SK-N-SH (cell line): ENCODE measurements around the gene CLIC3.

Experiments
- EZH2phosphoT487 ChIP-seq: fragments of 200-600 bp; sonication (generic); IDR thresholded peaks from 2 replicates; pipeline ENCODE4 v1.6.1; 2017; ENCODE audit warnings: low read depth, mixed run types, mild to moderate bottlenecking, antibody characterized with exemption, moderate library complexity, borderline replicate concordance
- FOXJ3 ChIP-seq: sonication (generic); formaldehyde crosslinking; IDR thresholded peaks from 2 replicates; pipeline ENCODE4 v1.5.1; 2020; ENCODE audit warnings: mild to moderate bottlenecking, missing genetic modification reagents
- FOXM1 ChIP-seq: IDR thresholded peaks from 2 replicates; pipeline ENCODE4 v1.4.0; 2012; ENCODE audit warnings: low read depth, mild to moderate bottlenecking
- MXI1 ChIP-seq: IDR thresholded peaks from 2 replicates; pipeline ENCODE4 v1.6.1; 2012; ENCODE audit warnings: mild to moderate bottlenecking, low read depth, low read length, improper control_type of control experiment
- POLR2AphosphoS5 ChIP-seq: IDR thresholded peaks from 2 replicates; pipeline ENCODE4 v1.6.1; 2012; ENCODE audit warnings: low read depth, low read length
- TF ChIP-seq, protein P1 (sequence below): fragments of 150-350 bp; IDR thresholded peaks from 2 replicates; pipeline ENCODE4 v1.6.1; 2017; ENCODE audit warnings: antibody characterized with exemption, low read length, low read depth, borderline replicate concordance
- TF ChIP-seq, protein P2 (sequence below): fragments of 200-600 bp; sonication (generic); IDR thresholded peaks from 2 replicates; pipeline ENCODE4 v1.6.1; 2017; ENCODE audit warnings: antibody characterized with exemption, mild to moderate bottlenecking, moderate library complexity
- TF ChIP-seq, protein P3 (sequence below): IDR thresholded peaks from 2 replicates; pipeline ENCODE4 v1.4.0; 2012; ENCODE audit warnings: low read depth, borderline replicate concordance
- TF ChIP-seq, protein P4 (sequence below): IDR thresholded peaks from 2 replicates; pipeline ENCODE4 v1.6.1; 2012; ENCODE audit warnings: mild to moderate bottlenecking, low read depth, low read length, moderate library complexity

DNA sequence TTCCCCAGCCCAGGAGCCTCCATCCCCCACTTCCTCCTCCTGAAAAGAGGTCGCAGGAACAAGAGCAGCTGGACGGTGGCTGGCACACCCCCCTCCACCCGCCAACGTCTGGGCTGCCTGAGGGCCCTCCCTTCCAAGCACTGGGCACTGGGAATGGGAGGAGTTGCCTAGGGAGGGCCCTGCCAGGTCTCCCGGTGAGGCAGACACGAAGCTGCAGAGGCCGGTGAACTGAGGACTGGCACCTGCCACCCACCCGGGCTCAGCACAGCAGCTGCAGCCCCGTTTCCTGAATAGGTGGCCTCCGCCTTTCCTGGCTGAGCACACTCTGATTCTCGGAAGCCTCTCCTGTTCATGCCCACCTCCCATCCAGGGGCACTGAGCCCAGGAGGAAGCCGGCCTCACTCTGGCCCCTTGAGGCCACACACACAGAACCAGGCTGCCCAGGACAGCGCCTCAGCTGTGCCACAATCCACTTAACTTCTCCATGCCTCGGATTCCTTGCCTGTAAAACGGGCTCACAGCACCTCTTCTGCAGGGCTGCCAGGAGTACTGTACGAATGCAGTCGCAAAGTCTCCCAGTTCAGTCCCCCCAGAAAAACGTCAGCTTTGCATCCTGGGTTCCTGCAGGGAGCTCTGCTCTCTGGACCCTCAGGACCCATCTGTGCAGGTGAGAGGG lies 48.3 kb upstream of the CLIC3 start:
- TF ChIP-seq, protein P1, sequence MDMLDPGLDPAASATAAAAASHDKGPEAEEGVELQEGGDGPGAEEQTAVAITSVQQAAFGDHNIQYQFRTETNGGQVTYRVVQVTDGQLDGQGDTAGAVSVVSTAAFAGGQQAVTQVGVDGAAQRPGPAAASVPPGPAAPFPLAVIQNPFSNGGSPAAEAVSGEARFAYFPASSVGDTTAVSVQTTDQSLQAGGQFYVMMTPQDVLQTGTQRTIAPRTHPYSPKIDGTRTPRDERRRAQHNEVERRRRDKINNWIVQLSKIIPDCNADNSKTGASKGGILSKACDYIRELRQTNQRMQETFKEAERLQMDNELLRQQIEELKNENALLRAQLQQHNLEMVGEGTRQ: no peak
- TF ChIP-seq FOXJ3 (no peak), MXI1 (0 out of 2 replicates have a peak, but pooled peaks have one; percentile 21), POLR2AphosphoS5 (no peak), FOXM1 (no peak), EZH2phosphoT487 (no peak)
- TF ChIP-seq, protein P2, sequence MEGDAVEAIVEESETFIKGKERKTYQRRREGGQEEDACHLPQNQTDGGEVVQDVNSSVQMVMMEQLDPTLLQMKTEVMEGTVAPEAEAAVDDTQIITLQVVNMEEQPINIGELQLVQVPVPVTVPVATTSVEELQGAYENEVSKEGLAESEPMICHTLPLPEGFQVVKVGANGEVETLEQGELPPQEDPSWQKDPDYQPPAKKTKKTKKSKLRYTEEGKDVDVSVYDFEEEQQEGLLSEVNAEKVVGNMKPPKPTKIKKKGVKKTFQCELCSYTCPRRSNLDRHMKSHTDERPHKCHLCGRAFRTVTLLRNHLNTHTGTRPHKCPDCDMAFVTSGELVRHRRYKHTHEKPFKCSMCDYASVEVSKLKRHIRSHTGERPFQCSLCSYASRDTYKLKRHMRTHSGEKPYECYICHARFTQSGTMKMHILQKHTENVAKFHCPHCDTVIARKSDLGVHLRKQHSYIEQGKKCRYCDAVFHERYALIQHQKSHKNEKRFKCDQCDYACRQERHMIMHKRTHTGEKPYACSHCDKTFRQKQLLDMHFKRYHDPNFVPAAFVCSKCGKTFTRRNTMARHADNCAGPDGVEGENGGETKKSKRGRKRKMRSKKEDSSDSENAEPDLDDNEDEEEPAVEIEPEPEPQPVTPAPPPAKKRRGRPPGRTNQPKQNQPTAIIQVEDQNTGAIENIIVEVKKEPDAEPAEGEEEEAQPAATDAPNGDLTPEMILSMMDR: no peak
- TF ChIP-seq, protein P3, sequence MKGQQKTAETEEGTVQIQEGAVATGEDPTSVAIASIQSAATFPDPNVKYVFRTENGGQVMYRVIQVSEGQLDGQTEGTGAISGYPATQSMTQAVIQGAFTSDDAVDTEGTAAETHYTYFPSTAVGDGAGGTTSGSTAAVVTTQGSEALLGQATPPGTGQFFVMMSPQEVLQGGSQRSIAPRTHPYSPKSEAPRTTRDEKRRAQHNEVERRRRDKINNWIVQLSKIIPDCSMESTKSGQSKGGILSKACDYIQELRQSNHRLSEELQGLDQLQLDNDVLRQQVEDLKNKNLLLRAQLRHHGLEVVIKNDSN: no peak
- TF ChIP-seq, protein P4, sequence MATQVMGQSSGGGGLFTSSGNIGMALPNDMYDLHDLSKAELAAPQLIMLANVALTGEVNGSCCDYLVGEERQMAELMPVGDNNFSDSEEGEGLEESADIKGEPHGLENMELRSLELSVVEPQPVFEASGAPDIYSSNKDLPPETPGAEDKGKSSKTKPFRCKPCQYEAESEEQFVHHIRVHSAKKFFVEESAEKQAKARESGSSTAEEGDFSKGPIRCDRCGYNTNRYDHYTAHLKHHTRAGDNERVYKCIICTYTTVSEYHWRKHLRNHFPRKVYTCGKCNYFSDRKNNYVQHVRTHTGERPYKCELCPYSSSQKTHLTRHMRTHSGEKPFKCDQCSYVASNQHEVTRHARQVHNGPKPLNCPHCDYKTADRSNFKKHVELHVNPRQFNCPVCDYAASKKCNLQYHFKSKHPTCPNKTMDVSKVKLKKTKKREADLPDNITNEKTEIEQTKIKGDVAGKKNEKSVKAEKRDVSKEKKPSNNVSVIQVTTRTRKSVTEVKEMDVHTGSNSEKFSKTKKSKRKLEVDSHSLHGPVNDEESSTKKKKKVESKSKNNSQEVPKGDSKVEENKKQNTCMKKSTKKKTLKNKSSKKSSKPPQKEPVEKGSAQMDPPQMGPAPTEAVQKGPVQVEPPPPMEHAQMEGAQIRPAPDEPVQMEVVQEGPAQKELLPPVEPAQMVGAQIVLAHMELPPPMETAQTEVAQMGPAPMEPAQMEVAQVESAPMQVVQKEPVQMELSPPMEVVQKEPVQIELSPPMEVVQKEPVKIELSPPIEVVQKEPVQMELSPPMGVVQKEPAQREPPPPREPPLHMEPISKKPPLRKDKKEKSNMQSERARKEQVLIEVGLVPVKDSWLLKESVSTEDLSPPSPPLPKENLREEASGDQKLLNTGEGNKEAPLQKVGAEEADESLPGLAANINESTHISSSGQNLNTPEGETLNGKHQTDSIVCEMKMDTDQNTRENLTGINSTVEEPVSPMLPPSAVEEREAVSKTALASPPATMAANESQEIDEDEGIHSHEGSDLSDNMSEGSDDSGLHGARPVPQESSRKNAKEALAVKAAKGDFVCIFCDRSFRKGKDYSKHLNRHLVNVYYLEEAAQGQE: no peak
